Measurements from ENCODE around the gene CYP1A1. TPM values are rescaled to one million over a fixed set of nuclear protein-coding genes. Genes with fewer than 3 reads are reported as not detected.
"Not testable (repeated sequence)": the region's sequence is repeated elsewhere in the genome, so short reads cannot be mapped to it uniquely, and the experiment has no call there.

Gene CYP1A1
- total RNA-seq, 1 experiment from 2014 or later = 0.26 TPM

GRCh38 chr15:74738239-74738638 is 12.9 kb upstream of the CYP1A1 start:
- Mint-ChIP-seq H3K27me3 (ENCODE audit: low read depth) (peaks cover 83% of the 10 kb centered on the region), H3K9me3 (peaks cover 15% of the 10 kb centered on the region)
- ATAC-seq; H3K4me3 Mint-ChIP-seq; H3K27ac Mint-ChIP-seq; DNase-seq (ENCODE audit: low spot score); H3K36me3 Mint-ChIP-seq; CTCF ChIA-PET; POLR2A ChIA-PET; H3K4me1 Mint-ChIP-seq: not testable (repeated sequence)

GRCh38 chr15:74735305-74735704 is 10.0 kb upstream of the CYP1A1 start:
- ATAC-seq (no peak), DNase-seq (ENCODE audit: low spot score) (no peak)
- ChIA-PET CTCF (interaction anchor here (1.4 to 2.3 kb wide), 2 partner anchors 10 to 33 kb away, joined by 3 to 6 read pairs; partner anchors contain the start of gene CYP1A1), POLR2A (no interaction called here)
- peaks cover 10% of the 10 kb centered on the region for H3K9me3 Mint-ChIP-seq
- no peaks in the 10 kb centered on the region for H3K4me1 Mint-ChIP-seq
- H3K4me3 Mint-ChIP-seq = no peak overlapping the region
- peaks cover 80% of the 10 kb centered on the region for H3K27me3 Mint-ChIP-seq (ENCODE audit: low read depth)
- TF ChIP-seq RELA (CRISPR knock-in tag; IDR thresholded peaks at IDR 0.05; ENCODE audit: borderline replicate concordance) (no peak), FOXP4 (CRISPR knock-in tag; IDR thresholded peaks at IDR 0.05) (no peak), TP53 (CRISPR knock-in tag; IDR thresholded peaks at IDR 0.05) (no peak), E2F4 (CRISPR knock-in tag; IDR thresholded peaks at IDR 0.05; ENCODE audit: borderline replicate concordance, low read depth) (no peak), NR3C1 (CRISPR knock-in tag; conservative IDR thresholded peaks at IDR 0.05; ENCODE audit: low read depth) (no peak), ZNF263 (CRISPR knock-in tag; IDR thresholded peaks at IDR 0.05; ENCODE audit: low read depth) (no peak), FOXP1 (CRISPR knock-in tag; IDR thresholded peaks at IDR 0.05; ENCODE audit: borderline replicate concordance) (no peak), ZBTB43 (CRISPR knock-in tag; IDR thresholded peaks at IDR 0.05) (no peak), USF1 (CRISPR knock-in tag; IDR thresholded peaks at IDR 0.05) (no peak), ZBTB21 (CRISPR knock-in tag; IDR thresholded peaks at IDR 0.05; ENCODE audit: borderline replicate concordance) (no peak), ZNF219 (CRISPR knock-in tag; IDR thresholded peaks at IDR 0.05; ENCODE audit: borderline replicate concordance) (no peak), PREB (CRISPR knock-in tag; IDR thresholded peaks at IDR 0.05; ENCODE audit: borderline replicate concordance) (no peak), MXD4 (CRISPR knock-in tag; IDR thresholded peaks at IDR 0.05; ENCODE audit: borderline replicate concordance) (no peak), ZNF317 (CRISPR knock-in tag; IDR thresholded peaks at IDR 0.05; ENCODE audit: borderline replicate concordance, low read depth) (no peak), RORB (CRISPR knock-in tag; IDR thresholded peaks at IDR 0.05) (no peak)
- no peaks in the 10 kb centered on the region for H3K36me3 Mint-ChIP-seq
- H3K27ac Mint-ChIP-seq = no peak overlapping the region

GRCh38 chr15:74733269-74733668 is 7.9 kb upstream of the CYP1A1 start:
- CTCF ChIA-PET = interaction anchor here (1.3 to 2.3 kb wide), 2 partner anchors 35 to 36 kb away, joined by 3 to 6 read pairs; no protein-coding TSS in a partner anchor
- peaks cover 9% of the 10 kb centered on the region for H3K9me3 Mint-ChIP-seq

More at GRCh38 chr15:74733269-74733668, 7.9 kb upstream of the CYP1A1 start:
- Mint-ChIP-seq H3K36me3 (no peaks in the 10 kb centered on the region), H3K27me3 (ENCODE audit: low read depth) (peaks cover 86% of the 10 kb centered on the region), H3K27ac (no peak overlapping the region), H3K4me1 (no peaks in the 10 kb centered on the region), H3K4me3 (no peak overlapping the region)
- no peak for ATAC-seq
- no peak for TF ChIP-seq ZNF317 (CRISPR knock-in tag; IDR thresholded peaks at IDR 0.05; ENCODE audit: borderline replicate concordance, low read depth)
- no peak for TF ChIP-seq AR (CRISPR knock-in tag; IDR thresholded peaks at IDR 0.05)
- POLR2A ChIA-PET = no interaction called here
- no peak for DNase-seq (ENCODE audit: low spot score)
